Measurements from ENCODE around the gene ZNF366.

- TF ChIP-seq CTCF (conservative IDR thresholded peaks at IDR 0.05; ENCODE audit: low read length) (no peak), EZH2phosphoT487 (IDR thresholded peaks at IDR 0.05; ENCODE audit: borderline replicate concordance) (no peak)
These were observed 4.2 kb upstream of the ZNF366 start for GRCh38 chr5:72511366-72511765.
